Measurements from ENCODE around the gene ZNF385C.

The ZNF385C gene

DNA sequence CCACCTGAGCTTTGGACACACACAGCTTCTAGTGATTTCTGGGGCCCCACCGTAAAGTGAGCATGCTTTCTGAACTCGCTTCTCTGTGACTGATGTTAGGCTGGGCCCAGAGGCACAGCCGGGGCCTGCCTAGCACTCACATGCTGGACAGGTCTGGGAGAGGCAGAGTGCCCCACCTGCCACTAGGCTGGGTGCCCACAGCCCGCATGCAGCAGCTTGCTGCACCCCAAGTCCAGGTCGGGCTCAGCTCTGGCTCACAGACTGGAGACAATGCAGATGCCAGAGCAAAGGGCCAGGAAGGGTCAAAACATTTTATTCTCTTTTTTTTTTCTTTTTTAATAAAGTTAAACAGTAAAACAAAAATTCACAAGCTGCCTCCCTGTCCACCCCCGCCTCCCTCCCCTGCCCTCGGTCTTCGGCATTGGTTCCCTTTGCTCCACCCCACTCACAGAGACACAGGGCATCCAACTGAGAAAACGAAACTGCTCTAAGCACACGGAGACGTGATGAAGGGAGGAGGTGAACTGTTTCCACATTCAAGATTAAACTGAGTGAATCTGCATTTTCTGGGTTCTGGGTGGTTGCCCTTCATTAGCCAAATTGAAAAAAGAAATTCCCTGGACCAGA, 122.0 kb downstream of the ZNF385C start:
- no peaks in the 10 kb centered on the region for H3K9me3 Mint-ChIP-seq
- no peaks in the 10 kb centered on the region for H3K27me3 Mint-ChIP-seq
- H3K4me3 Mint-ChIP-seq = no peak overlapping the region
- no peak for DNase-seq
- peaks cover 92% of the 10 kb centered on the region for H3K36me3 Mint-ChIP-seq (ENCODE audit: low read depth)
- H3K27ac Mint-ChIP-seq = peak overlapping the region; percentile 14
- H3K4me1 Mint-ChIP-seq (ENCODE audit: low read depth) = peaks cover 15% of the 10 kb centered on the region
